NCI-H526 treated with DMSO at 0.1 percent for 48 hours (cell line): ENCODE measurements around the gene POP4.

Experiments
- DNase-seq: peaks from one replicate; lab custom pipeline; 2025; lab: John Stamatoyannopoulos, UW

POP4 gene

GRCh38 chr19:29576761-29577648 lies 29.1 kb upstream of the POP4 start:
- peak; percentile 17 for DNase-seq

DNA sequence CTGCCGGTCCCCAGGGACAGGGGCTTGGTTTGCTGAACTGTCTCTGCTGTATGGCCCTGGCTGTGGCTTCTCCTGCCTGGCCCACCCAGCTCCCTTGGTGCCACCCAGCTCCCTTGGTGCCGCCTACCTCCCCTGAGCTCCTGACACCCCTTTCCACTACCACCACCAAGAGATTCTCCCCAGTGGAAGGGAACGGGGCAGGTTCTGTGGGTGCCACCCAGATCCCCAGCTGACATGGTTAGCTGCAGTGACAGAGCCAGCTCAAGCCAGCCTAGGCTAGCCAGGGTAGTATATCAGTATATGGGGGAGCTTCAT lies 28.5 kb upstream of the POP4 start:
- DNase-seq: no peak

DNA sequence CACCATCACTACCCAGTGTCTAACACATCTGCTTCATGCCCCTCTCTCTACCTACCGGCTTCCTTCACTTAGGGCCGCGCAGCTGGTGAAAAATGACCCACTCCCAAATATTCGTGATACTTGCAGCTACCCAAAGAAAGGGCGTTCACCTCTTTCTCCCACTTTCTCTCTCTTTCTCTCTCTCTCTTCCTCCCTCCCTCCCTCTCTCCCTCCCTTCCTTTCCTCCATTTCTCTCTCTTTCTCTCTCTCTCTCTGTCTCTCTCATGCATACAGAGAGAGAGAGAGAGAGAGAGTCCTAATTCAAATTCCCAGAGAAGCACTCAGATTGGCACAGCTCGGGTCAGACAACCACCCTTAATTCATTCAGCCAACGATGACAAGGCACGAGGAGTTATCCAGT lies 27.7 kb upstream of the POP4 start:
- no peak for DNase-seq

- DNase-seq: no peak
Observed at GRCh38 chr19:29579308-29579910, 26.7 kb upstream of the POP4 start.

DNA sequence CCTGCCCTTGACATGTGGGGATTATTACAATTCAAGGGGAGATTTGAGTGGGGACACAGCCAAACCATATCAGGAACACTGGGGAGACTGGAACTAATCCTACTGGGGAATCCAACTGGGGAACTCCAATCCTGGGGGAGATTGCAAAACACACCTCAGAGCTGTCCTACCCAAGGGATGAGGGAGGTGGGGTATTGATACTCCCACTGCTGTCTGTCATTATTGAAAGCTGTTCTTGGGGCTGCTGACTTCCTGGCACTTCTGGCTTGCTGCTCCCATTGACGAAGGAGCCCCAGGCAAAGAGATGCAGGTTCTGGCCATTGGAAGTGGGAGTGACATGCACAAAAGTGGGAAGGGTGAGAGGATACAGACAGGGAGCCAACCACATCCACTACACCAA lies 24.7 kb upstream of the POP4 start:
- DNase-seq: no peak

- no peak for DNase-seq
Observed at GRCh38 chr19:29583196-29583999, 22.7 kb upstream of the POP4 start.

DNA sequence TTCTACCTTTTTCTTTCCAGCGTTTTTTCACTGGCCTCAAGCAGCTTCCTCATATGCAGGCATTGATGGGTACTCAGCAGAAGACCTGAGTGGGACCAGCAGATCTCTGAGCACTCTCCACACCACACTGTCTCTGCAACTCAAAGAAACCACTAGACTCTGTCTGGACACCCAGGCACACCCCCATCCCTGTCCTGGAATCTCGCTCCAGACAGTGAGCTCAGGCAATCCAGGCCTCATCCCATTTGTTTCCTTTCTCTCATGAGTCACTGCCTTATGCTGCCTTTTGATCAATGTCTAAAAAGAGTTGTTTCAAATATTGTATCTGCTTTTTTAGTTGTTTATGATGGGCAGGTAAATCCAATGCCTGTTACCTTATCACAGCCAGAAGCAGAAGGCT lies 19.7 kb upstream of the POP4 start:
- DNase-seq: no peak

DNA sequence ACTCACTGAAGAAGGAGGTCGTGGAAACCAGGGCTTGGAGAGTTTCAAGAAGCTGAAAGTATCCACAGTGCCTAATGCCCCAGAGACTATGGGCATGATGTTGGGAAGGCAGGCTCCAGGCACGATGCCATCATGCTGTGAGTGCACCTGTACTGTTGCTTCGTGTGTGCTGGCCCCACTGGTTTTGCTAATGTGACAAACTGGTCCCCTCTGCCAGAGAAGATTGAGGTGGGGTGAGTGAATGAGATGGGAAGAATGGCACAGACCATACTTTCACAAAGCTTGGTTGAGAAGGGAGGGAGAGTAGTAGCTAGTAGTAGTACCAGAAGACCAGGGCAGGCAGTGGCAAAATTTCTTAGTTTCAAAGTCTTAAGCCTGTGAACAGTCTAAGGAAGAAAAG lies 19.0 kb upstream of the POP4 start:
- DNase-seq: no peak

- DNase-seq: no peak
Observed at GRCh38 chr19:29587518-29587986, 18.5 kb upstream of the POP4 start.

DNA sequence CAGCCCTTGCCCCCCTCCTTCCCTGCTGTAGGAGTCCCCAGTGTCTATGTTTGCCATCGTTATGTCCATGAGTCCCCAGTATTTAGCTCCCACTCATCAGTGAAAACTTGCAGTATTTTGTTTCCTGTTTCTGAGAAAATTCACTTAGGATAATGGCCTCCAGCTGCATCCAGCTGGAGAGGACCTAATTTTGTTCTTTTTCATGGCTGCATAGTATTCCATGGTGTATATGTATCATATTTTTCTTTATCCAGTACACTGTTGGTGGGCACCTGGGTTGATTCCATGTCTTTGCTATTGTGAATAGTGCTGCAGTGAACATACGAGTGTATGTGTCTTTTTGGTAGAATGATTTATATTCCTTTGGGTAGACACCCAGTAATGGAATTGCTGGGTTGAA lies 18.0 kb upstream of the POP4 start:
- DNase-seq: no peak

GRCh38 chr19:29590278-29590677 lies 15.8 kb upstream of the POP4 start:
- peak; percentile 7 for DNase-seq

GRCh38 chr19:29591670-29592069 lies 14.4 kb upstream of the POP4 start:
- DNase-seq: no peak

DNA sequence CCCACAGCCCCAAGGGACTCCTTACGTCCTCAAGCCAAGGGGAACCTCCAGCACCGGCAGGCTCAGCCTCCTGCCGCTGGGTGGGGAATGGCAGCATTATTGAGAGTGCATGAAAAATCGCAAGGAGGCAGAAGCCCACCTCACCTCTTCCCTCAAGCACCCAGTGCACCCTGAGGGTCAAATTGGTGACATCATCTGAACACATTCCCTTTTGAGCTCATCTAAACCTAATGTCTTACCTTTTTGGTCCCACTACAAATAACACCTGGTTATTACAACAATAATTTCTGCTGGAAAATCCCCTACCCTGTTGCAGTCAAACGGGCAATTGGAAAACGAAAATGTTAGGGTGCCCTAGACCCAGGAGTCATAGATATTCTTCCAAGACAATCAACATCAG lies 12.2 kb upstream of the POP4 start:
- no peak for DNase-seq

DNA sequence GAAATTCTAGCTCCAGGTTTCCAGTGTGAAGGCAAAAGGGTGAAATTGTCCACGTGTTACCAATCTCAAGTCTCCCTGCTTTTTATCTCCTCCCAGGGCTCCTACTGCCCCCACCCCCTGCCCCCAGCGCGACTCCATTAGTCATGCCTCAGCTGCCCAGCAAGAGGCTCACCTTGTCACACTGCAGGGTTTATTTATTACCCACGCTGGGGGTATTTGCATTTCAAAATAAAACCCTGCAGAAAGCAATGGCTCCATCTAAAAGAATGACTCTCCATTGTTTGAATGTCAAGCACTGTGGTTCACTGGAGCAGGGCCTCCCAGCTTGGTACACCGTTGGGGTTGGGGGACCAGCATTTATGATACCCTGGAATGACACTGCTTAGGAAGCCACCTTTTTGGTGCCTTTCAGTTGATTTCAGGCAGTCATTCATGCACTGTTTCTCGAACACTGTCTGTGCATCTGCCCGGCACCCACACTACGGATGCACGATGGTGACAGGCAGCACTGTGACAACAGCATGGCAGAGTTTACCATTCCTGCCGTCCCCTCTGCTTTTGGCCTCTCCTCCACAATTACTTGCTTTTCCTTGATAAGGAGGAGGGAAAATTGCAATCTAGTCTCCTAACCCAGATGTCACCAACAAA lies 9.9 kb upstream of the POP4 start:
- DNase-seq: peak; percentile 95

GRCh38 chr19:29596885-29597525 lies 9.1 kb upstream of the POP4 start:
- peak; percentile 86 for DNase-seq

DNA sequence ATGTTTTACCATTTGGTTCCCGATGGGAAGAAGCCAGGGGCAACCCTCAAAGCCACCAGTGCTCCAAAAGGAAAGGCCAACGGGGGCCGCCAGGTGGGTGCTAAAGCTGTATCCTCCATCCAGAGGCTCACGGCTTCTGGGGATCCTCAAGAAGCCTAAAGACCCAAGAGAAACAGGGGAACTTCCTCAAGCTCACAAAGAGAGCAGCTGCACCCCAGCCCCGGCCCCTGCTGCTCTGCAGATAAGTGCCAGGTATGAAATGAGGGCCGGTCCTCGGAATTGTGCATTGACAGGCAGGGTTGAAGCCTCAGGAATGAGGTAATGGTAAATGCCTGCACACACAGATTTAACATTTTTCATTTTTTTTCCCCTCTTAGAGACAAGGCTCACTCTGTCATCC lies 8.0 kb upstream of the POP4 start:
- no peak for DNase-seq

DNA sequence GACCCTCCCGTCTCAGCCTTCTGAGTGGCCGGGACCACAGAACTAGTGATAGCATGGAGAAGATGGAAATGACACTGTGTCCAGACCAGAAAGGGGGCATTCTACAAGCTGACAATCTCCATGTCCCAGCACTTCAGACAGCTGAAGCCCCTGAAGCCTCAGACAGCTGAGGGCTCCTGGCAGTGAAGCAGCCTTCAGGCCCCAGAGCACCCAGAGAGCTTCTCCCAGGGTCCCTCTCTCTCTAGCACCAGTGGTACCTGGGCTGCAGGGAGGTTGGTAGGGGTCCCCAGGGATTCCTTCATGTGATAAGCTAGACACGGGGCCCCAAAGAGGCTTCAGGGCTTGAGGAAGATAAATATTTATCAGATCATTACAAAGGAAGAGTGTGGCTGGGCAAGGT lies 7.6 kb upstream of the POP4 start:
- no peak for DNase-seq

- no peak for DNase-seq
Observed at GRCh38 chr19:29603308-29603707, 2.8 kb upstream of the POP4 start.

GRCh38 chr19:29606420-29606747 lies 301 bp downstream of the POP4 start:
- DNase-seq: no peak

DNA sequence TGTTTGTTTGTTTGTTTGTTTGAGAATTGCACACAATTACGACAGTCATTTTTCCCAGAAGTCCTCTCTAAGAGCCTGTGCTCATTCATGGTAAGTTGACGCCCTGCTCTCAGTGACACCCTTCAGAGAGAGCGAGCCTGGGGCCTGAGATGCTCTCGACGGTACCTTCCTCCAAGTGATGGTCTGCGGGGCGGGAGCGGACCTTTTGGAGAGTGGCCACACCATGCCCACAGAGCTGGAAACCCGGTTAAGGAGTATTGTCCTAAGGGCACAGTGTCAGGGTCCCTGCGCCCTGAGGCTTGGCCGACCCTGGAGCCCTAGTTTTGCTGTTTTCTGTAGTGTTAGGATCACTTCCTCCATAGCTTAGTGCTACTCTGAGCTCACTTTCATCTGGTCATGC lies 3.6 kb downstream of the POP4 start:
- DNase-seq: no peak

GRCh38 chr19:29610213-29610573 lies 4.1 kb downstream of the POP4 start:
- DNase-seq: no peak
